GM18511 (cell line): ENCODE data around the gene SHC4.
A peak's percentile ranks its signal among the peaks of the same experiment; 100 is the strongest.
"Not testable (repeated sequence)": the region's sequence is repeated elsewhere in the genome, so short reads cannot be mapped to it uniquely, and the experiment has no call there.

Experiments used
- ATAC-seq: cut with Tn5 transposase; IDR thresholded peaks from one replicate; pipeline ENCODE4 v1.9.1; 2021; ENCODE audit warnings: mild to moderate bottlenecking, moderate library complexity; ENCODE audit not compliant: unreplicated experiment

SHC4 gene

GRCh38 chr15:48970926-48971325 is 7.2 kb upstream of the SHC4 start:
- ATAC-seq: not testable (repeated sequence)

DNA sequence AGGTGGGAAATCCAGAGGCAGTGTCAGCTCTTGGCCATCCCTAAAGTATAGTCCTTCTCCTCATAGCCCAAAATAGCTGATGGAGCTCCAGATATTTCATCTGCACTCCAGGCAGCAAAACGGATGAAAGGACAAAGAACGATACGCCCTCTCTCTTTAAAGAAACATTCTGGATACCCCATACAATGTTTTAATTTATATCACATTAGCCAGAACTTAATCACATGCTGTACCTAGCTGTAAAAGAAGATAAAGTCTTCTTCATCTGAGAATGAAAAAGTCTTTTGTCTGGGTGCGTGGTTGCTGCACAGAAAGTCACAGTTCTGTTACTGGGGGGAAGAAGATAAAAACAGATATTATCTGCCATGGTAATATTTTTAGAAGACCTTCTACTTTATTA is 4.3 kb upstream of the SHC4 start:
- no peak for ATAC-seq

- no peak for ATAC-seq
Observed at GRCh38 chr15:48967336-48967735, 3.6 kb upstream of the SHC4 start.

GRCh38 chr15:48966595-48967301 is 3.0 kb upstream of the SHC4 start:
- ATAC-seq: peak; percentile 72

GRCh38 chr15:48965972-48966371 is 2.3 kb upstream of the SHC4 start:
- peak; percentile 67 for ATAC-seq

- no peak for ATAC-seq
Observed at GRCh38 chr15:48964898-48965297, 1.2 kb upstream of the SHC4 start.

GRCh38 chr15:48962662-48963523 is 826 bp downstream of the SHC4 start:
- ATAC-seq: peak; percentile 14

DNA sequence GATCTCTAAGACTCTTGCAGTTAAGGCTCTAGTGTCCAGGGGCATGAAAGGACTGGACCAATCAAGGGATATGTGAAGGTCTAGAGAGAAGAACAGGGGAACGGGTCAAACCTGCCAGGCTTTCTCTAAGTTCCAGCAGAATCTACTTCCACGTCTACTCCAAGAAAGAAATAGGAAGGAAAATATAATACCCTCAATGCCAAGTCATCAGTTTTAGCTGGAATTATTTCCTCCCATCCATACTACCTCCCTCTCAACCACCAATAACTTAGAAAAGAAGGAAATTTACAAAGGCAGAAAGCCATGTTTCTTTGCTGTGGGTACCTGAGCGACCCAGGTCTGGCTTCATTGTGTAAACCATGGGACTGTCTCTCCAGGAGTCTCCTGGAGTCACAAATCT is 7.8 kb downstream of the SHC4 start:
- no peak for ATAC-seq

- no peak for ATAC-seq
Observed at GRCh38 chr15:48955370-48955769, 8.3 kb downstream of the SHC4 start.

DNA sequence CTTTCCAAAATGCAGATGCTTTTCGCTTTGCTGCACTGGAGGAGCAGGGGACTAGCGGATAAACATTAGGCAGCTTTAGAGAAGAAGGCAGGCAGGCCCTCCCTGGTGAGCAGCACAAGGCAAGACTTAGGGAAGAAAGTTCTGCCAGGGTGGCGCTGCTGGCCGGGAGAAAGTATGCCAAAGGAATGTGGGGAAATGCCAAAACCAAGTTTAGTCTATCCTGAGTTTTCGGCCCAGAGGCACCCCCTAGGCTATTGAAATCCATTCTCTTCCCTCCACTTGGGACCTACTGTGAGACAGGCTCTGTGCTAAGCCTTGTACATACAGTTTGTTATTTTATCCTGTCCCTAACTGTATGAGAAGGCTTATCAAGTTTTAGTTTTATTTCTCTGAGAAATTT is 9.2 kb downstream of the SHC4 start:
- no peak for ATAC-seq

DNA sequence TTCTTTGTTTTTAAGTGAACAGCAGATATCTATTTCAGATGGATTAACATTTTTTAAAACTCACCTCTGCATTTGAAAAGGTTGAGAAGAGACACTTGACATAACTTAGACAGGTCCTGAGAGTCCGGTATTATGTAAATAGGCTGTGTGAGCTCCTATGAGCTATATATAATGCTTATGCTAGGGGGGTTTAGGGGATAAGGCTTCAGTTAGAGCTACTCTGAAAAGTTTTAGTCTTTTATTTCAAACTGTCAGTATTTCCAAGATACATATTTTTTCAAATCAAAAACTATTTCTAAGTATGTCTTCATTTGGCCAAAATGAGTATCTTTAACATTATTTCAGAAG is 16.9 kb downstream of the SHC4 start:
- ATAC-seq: no peak

DNA sequence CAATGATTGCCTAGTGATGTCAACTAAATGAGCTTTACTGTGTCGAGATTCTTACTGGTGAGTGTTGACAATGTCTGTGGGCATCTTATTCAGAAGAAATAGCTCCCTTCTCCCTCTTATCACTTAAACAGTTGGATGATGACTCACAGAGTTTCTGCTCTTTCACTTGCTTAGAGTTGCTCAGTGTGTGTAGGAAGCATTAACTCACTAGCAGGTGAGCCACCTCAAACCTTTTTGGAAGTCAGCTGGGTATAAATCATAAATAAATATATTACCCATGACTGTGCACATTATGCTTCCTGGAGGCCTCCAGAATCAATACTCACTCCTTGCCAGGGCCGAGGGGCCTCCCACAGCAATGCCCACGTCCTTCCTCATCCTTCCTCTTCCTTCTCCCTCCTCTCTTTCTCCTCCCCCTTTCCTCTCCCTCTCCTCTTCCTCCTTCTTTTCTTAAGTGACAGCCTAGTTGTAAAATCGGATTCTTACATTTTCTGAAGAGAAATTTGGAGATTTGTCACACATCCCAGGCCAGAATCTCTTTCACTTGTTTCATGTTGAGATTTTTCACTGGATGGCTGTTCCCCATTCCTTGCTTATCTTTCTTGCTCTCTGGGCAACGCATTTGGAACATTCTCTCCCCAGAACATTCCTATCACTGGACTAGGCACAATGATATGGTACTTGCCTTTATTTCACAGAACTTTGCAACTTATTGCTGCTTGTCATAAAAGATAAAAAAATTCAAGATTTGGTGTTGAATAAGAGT is 17.5 kb downstream of the SHC4 start:
- peak; percentile 71 for ATAC-seq

- no peak for ATAC-seq
Observed at GRCh38 chr15:48945386-48945785, 18.3 kb downstream of the SHC4 start.

- no peak for ATAC-seq
Observed at GRCh38 chr15:48941904-48942303, 21.8 kb downstream of the SHC4 start.

- peak; percentile 94 for ATAC-seq
Observed at GRCh38 chr15:48940508-48940907, 23.2 kb downstream of the SHC4 start.

DNA sequence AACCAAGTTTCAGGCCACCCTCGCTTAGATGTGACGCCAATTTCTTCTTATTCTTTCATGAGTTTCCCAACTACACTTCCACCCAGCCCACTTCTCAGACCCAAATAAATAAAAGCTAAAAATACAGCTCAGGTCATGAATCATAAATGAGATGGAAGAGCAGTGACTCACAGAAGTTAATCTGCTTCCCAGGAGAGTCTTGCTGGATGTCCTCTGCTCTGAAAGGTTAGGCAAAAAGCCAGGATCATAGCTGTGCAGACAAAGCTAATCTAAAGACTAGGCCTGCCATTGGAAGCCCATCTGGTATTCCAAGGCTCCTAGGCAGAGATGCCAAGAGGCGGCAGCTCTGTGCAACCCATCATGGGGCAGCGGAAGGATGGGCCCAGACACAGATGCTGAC is 24.1 kb downstream of the SHC4 start:
- no peak for ATAC-seq

GRCh38 chr15:48937886-48938285 is 25.8 kb downstream of the SHC4 start:
- no peak for ATAC-seq

- ATAC-seq: no peak
Observed at GRCh38 chr15:48936666-48937065, 27.1 kb downstream of the SHC4 start.

DNA sequence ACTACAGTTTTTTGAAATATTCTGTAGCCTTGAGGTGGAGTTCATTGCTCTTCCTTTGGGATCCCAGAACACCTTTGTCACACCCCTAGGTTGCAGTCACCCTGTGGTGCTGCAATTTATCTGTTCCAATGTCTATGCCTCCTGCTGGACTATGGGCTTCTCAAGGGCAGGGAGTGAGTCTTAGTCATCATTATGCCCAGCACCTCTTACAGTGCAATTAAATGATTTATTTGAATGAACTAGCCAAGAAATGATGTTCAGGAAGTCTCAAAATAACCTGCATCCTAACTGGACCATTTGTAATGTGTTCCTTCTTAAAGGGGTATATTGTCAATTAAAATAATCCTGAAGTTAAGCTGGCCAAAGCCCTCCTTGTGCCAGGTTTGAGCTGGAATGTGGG is 28.5 kb downstream of the SHC4 start:
- ATAC-seq: no peak

- no peak for ATAC-seq
Observed at GRCh38 chr15:48930735-48931134, 33.0 kb downstream of the SHC4 start.

DNA sequence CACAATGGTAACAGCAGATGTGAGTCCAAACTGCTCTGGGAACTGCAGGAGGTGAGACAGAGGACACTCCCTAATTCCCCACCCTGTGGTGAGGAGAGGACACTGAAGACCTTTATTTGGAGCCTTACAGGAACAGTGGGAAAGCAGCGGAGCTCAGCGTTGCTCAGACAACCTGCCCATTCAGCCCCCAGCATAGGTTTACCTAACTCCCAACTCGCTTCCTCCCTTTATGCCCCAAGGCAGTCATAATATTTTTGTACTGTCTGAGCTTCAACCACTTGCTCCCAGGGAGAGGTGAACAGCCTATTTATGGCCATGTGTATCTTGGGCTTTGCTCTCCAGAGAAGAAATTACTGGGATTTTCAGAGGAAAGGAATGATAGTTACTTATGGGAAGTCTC is 34.1 kb downstream of the SHC4 start:
- ATAC-seq: no peak
